Measurements from ENCODE around the gene FYCO1.

DNA sequence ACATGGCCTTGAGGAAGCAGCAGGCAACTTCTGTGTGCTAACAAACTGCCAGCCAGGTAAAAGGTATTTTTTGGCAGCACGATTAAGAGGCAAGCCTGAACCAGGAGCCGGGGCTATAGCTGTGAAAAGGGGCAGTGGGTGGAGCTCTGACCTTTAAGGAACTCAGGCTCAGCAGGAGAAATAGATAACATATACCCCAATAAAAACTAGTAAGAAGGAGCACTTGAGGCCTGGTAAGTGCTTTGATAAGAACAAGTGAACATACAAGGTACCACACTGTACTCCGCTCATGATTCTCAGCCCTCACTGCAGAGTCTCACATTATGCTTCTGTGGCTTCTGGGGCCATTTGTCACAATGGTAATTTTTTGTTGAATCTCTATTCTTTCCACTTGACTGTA, 5.4 kb downstream of the FYCO1 start:
- TF ChIP-seq, protein P1, sequence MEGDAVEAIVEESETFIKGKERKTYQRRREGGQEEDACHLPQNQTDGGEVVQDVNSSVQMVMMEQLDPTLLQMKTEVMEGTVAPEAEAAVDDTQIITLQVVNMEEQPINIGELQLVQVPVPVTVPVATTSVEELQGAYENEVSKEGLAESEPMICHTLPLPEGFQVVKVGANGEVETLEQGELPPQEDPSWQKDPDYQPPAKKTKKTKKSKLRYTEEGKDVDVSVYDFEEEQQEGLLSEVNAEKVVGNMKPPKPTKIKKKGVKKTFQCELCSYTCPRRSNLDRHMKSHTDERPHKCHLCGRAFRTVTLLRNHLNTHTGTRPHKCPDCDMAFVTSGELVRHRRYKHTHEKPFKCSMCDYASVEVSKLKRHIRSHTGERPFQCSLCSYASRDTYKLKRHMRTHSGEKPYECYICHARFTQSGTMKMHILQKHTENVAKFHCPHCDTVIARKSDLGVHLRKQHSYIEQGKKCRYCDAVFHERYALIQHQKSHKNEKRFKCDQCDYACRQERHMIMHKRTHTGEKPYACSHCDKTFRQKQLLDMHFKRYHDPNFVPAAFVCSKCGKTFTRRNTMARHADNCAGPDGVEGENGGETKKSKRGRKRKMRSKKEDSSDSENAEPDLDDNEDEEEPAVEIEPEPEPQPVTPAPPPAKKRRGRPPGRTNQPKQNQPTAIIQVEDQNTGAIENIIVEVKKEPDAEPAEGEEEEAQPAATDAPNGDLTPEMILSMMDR (conservative IDR thresholded peaks at IDR 0.05; ENCODE audit: low read length): no peak
- no peak for TF ChIP-seq EZH2phosphoT487 (IDR thresholded peaks at IDR 0.05; ENCODE audit: borderline replicate concordance, low read depth, low read length)

Measured in OCI-LY7 (cell line).